AG09309 (cell line): ENCODE measurements around the gene MARVELD2.

Experiments used
- DNase-seq: peaks from one replicate; pipeline ENCODE4 v3.0.0-alpha.2; 2010; ENCODE audit warnings: low read depth
- H3K4me3 ChIP-seq: 2 replicates; pipeline ENCODE4 v1.5.1; 2011; ENCODE audit warnings: mild to moderate bottlenecking, low read depth, low read length, moderate library complexity; ENCODE audit not compliant: control insufficient read depth
- TF ChIP-seq, protein P1 (sequence below): IDR thresholded peaks from 2 replicates; pipeline ENCODE4 v1.5.1; 2011; ENCODE audit warnings: mild to moderate bottlenecking, low read depth, low read length, inconsistent platforms; ENCODE audit not compliant: insufficient read depth, control insufficient read depth; ENCODE audit errors: missing control alignments

The MARVELD2 gene

DNA sequence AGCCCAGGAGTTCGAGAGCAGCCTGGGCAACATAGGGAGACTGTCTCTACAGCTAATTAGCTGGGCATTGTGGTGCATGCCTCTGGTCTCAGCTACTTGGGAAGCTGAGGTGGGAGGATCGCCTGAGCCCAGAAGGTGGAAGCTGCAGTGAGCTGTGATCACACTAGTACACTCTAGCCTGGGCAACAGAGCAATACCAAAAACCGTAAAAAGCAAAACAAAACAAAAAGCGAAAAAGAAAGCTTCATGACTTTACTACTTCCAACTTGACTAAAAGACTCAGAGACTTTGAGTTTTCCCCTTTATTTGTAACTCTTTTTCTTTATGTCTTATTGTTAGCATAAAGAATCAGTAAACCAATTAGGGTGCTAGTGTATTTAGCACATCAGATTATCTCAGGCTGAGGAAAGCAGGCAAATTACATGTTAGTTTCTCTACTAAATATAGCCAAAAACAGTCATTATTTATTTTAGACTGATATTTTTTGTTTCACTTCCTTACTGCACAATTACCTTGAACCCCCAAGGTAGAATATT, 39.9 kb upstream of the MARVELD2 start:
- H3K4me3 ChIP-seq = no peak overlapping the region
- TF ChIP-seq, protein P1, sequence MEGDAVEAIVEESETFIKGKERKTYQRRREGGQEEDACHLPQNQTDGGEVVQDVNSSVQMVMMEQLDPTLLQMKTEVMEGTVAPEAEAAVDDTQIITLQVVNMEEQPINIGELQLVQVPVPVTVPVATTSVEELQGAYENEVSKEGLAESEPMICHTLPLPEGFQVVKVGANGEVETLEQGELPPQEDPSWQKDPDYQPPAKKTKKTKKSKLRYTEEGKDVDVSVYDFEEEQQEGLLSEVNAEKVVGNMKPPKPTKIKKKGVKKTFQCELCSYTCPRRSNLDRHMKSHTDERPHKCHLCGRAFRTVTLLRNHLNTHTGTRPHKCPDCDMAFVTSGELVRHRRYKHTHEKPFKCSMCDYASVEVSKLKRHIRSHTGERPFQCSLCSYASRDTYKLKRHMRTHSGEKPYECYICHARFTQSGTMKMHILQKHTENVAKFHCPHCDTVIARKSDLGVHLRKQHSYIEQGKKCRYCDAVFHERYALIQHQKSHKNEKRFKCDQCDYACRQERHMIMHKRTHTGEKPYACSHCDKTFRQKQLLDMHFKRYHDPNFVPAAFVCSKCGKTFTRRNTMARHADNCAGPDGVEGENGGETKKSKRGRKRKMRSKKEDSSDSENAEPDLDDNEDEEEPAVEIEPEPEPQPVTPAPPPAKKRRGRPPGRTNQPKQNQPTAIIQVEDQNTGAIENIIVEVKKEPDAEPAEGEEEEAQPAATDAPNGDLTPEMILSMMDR = no peak
- DNase-seq = no peak

DNA sequence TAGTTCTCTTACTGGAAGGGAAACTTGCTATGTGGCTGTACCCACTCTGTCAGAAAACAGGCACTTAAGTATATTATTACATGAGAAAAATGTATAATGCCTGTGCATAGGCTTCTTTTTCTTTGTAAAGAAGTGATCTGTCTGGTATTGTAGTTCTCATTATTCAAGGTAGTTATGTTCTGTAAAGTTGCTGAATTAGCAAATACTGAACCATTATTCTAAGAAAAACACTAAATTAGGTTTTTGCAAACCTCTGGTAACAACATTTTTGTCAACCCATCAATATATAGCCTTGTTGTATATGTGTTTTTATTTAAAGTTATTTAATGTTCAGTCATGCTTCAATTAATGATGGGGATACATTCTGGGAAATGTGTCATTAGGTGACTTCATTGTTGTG, 36.5 kb upstream of the MARVELD2 start:
- TF ChIP-seq, protein P1 = no peak
- no peak overlapping the region for H3K4me3 ChIP-seq
- DNase-seq = no peak

DNA sequence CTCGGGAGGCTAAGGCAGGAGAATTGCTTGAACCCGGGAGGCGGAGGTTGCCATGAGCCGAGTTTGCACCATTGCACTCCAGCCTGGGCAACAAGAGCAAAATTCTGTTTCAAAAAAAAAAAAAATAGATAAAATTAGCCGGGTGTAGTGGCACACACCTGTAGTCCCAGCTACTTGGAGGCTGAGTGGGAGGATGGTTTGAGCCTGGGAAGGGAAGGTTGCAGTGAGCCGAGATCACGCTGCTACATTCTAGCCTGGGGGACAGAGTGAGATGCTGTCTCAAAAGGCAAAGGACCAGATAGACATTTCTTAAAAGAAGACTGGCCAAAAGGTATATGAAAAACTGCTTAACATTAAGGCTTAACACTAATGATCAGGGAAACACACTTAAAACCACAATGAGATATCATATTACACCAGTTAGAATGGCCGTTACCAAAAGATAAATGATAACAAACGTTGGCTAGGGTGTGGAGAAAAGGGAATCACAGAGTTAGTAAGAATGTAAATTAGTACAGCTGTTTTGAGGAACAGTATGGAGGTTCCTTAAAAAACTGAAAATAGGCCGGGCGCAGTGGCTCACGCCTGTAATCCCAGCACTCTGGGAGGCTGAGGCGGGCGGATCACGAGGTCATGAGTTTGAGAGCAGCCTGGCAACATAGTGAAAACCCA, 10.1 kb upstream of the MARVELD2 start:
- no peak overlapping the region for H3K4me3 ChIP-seq
- no peak for DNase-seq
- TF ChIP-seq, protein P1 = no peak

DNA sequence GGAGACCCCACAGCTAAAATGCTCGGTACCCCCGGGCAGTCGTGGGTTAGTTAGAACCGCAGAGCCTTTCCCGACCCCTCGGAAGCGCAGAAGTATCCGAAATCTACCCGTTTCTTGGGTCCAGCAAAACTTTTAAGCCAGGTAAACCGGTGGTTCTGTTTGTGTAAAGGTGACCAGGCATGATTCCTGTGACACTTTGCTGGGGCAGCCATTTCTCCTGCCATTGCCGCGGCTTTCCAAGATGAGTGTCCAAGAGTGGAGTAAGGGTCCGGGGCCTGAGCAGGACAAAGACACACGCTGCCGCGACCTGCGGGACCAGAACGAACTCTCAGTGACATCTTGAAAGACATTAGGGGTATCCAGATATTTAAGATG, 655 bp downstream of the MARVELD2 start:
- no peak for DNase-seq
- TF ChIP-seq, protein P1 = no peak
- H3K4me3 ChIP-seq = peak overlapping the region; percentile 51

DNA sequence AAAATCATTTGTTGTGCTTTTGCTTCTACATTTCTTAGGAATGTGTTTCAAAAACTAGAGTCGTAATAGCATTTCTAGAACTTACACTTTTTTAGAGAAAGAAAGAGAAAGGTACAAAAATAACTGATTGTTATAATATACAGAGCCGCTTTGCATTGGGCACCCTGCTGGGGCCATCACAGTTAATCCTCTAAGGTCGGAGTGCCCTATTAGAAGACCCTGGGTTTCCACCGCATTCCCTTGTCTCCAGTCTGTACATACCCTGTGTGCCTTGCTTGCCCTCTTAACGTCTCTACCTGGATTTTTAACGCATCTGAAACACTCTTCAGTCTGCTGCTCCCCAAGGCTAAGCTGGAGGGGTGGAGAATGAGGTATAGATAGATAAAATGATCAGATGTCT, 1.3 kb downstream of the MARVELD2 start:
- TF ChIP-seq, protein P1 = no peak
- no peak for DNase-seq
- H3K4me3 ChIP-seq = no peak overlapping the region

DNA sequence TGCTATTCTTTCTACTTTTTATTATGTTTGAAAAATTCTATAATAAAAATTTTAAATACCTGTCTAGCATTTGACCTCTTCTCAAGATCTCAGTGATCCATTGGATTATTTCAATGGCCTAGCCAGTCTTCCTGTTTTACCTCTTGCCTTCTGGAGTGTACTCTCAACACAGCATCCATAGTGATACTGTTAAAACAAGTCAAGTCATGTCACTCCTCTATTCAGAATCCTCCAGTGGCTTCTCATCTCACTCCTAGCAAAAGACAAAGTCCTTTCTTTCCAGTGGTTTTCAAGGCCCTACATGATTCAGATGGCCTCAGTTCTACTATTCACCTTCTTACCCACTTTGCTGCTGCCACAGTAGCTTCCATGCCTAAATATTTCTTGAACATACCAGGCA, 1.8 kb downstream of the MARVELD2 start:
- TF ChIP-seq, protein P1 = no peak
- H3K4me3 ChIP-seq = no peak overlapping the region
- no peak for DNase-seq

DNA sequence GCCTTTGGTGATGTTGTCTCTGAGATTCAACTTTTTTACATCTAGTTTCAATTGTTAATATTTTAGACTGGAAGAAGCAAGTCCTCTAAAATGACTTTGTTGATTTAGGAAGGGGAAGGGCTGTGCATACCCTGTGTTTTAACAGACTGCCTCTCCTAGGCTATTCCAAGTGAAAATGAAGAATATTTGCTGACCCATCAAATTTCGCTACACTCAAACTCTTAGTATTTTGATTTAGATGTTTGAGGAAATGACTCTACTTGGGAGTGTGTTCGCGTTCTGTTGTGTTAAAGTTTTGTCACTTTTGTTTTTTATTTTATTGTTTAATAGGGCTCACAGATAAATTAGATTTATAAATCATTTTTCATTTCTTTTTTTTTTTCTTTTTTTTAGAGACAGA, 3.6 kb downstream of the MARVELD2 start:
- DNase-seq = no peak
- TF ChIP-seq, protein P1 = no peak
- no peak overlapping the region for H3K4me3 ChIP-seq
